ENCODE results near the gene ARL13B. TPM values are rescaled to one million over a fixed set of nuclear protein-coding genes. Genes with fewer than 3 reads are reported as not detected.

Gene ARL13B
- total and polyA plus RNA-seq, 4 experiments from 2014 or later = 6.2 to 12.0 (median 9.0) TPM

DNA sequence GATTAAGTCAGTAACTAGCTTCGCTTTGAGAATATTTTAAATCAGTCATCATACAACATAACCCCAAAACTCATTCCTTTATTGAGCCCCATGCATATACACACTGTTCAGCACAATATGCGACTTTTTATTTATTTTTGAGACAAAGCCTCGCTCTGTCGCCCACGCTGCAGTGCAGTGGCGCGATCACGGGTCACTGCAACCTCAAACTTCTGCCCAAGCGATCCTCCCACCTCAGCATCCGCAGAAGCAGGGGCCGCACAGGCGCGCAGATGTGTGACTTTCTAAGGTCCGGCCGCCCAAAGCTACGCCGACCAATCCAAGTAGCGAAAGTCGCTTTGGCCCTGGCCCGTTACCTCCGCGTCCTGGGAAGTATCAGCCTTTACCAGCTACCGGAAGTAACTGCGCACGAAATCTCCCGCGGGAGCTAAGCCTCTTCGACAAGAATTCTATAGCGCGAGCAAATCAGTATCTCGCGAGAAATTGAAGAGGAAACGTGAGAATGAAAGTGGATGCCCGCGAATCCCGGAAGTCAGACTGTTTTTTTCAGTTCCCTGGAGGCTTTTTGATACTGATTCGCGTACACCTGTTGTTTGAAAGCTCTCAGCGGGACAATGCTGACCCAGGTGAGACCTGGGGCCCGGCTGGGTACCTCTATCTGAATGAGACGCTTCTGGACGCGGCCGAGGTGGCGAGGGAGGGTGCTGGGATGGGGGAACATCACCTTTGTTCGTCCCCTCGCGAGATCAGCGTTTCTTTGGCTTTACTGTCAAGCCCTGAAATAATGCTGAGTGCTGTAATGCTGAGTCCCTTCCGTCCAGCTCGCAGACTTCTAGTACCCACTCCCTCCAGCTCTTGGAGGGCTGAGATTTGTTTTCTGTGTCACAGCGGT, 82.8 kb downstream of the ARL13B start, which contains the start of the genes DHFR2 and NSUN3:
TSS of gene DHFR2 (minus strand) at position 404 of the 892 bp plus-strand sequence. CDS start 1,405 bp downstream, outside the sequence.
TSS of gene NSUN3 (plus strand) at position 549 of the 892 bp plus-strand sequence. CDS start at position 615, 66 bp downstream.
- DNase-seq = peak; percentile 91 to 94 (median 92)
- H3K27ac ChIP-seq (ENCODE audit: low read depth, low read length) = peak within 1 kb of the TSS; percentile 95
- Mint-ChIP-seq H3K27ac (peak within 1 kb of the TSS; percentile 99 to 100 (median 100)), H3K4me1 (peaks cover 32 to 62% (median 47%) of the 10 kb centered on the region in 4 donors), H3K9me3 (peaks cover 0 to 1% (median 0%) of the 10 kb centered on the region in 8 donors), H3K4me3 (peak within 1 kb of the TSS; percentile 97 to 100 (median 98)), H3K36me3 (peaks cover 22 to 43% of the 10 kb centered on the region in 2 donors), H3K27me3 (no peaks in the 10 kb centered on the region)
- no peaks in the 10 kb centered on the region for H3K9me3 ChIP-seq (ENCODE audit: control insufficient read depth in 1 of 2, low read length in 2 of 2)
- no peaks in the 10 kb centered on the region for H3K27me3 ChIP-seq (ENCODE audit: insufficient read depth, low read length)
- CTCF ChIA-PET (ENCODE audit: partially characterized antibody) = interaction anchor here (1.0 to 2.5 kb wide), 9 partner anchors 9 to 59 kb away, joined by 3 to 13 read pairs (median 5); no protein-coding TSS in a partner anchor
- POLR2A ChIA-PET (ENCODE audit: partially characterized antibody) = interaction anchor here (0.7 to 2.4 kb wide), 15 partner anchors 8 to 90 kb away, joined by 3 to 33 read pairs (median 4); partner anchors contain the start of genes ARL13B and PROS1
- peak within 1 kb of the TSS; percentile 97 for H3K4me3 ChIP-seq (ENCODE audit: low read length in 2 of 2)
- peaks cover 10% of the 10 kb centered on the region for H3K36me3 ChIP-seq (ENCODE audit: insufficient read depth, low read length)
- H3K4me1 ChIP-seq (ENCODE audit: insufficient read depth, low read length) = peaks cover 45% of the 10 kb centered on the region
- intact Hi-C loops (cut with micrococcal nuclease) = loop anchor here (1.0 kb wide), 2 partner anchors 18 to 82 kb away; partner anchors contain the start of gene ARL13B

GRCh38 chr3:94063496-94064119, 83.7 kb downstream of the ARL13B start:
- Histone ChIP-seq H3K36me3 (ENCODE audit: insufficient read depth, low read length) (peaks cover 10% of the 10 kb centered on the region), H3K9me3 (ENCODE audit: control insufficient read depth in 1 of 2, low read length in 2 of 2) (no peaks in the 10 kb centered on the region), H3K4me1 (ENCODE audit: insufficient read depth, low read length) (peaks cover 46% of the 10 kb centered on the region), H3K27me3 (ENCODE audit: insufficient read depth, low read length) (no peaks in the 10 kb centered on the region), H3K27ac (ENCODE audit: low read depth, low read length) (peak overlapping the region; percentile 95), H3K4me3 (ENCODE audit: low read length in 2 of 2) (peak overlapping the region; percentile 97)
- intact Hi-C loops (cut with micrococcal nuclease) = loop anchor here (1.0 kb wide), 2 partner anchors 17 to 83 kb away; partner anchors contain the start of gene ARL13B
- Mint-ChIP-seq H3K4me3 (peak overlapping the region; percentile 97 to 100 (median 98)), H3K27ac (peak overlapping the region; percentile 99 to 100 (median 100)), H3K36me3 (peaks cover 27 to 42% of the 10 kb centered on the region in 2 donors), H3K27me3 (no peaks in the 10 kb centered on the region), H3K9me3 (peaks cover 0 to 1% (median 0%) of the 10 kb centered on the region in 8 donors), H3K4me1 (peaks cover 33 to 68% (median 53%) of the 10 kb centered on the region in 4 donors)
- peak in 2 of 5 donors; percentile 6 to 35 for DNase-seq
- POLR2A ChIA-PET (ENCODE audit: partially characterized antibody) = interaction anchor here (0.7 to 2.4 kb wide), 11 partner anchors 8 to 83 kb away, joined by 3 to 33 read pairs (median 4); partner anchors contain the start of gene ARL13B
- CTCF ChIA-PET (ENCODE audit: partially characterized antibody) = interaction anchor here (1.0 to 2.5 kb wide), 9 partner anchors 8 to 60 kb away, joined by 3 to 13 read pairs (median 5); no protein-coding TSS in a partner anchor

GRCh38 chr3:94064243-94064860, 84.4 kb downstream of the ARL13B start:
- peaks cover 0 to 1% (median 0%) of the 10 kb centered on the region in 8 donors for H3K9me3 Mint-ChIP-seq
- CTCF ChIA-PET (ENCODE audit: partially characterized antibody) = interaction anchor here (2.4 to 2.5 kb wide), 2 partner anchors 57 to 61 kb away, joined by 6 to 13 read pairs; no protein-coding TSS in a partner anchor
- intact Hi-C loops (cut with micrococcal nuclease) = no loop called here
- H3K27me3 ChIP-seq (ENCODE audit: insufficient read depth, low read length) = no peaks in the 10 kb centered on the region
- no peaks in the 10 kb centered on the region for H3K9me3 ChIP-seq (ENCODE audit: control insufficient read depth in 1 of 2, low read length in 2 of 2)
- H3K27ac Mint-ChIP-seq = peak overlapping the region; percentile 42 to 100 (median 100)
- peaks cover 53% of the 10 kb centered on the region for H3K4me1 ChIP-seq (ENCODE audit: insufficient read depth, low read length)
- H3K36me3 ChIP-seq (ENCODE audit: insufficient read depth, low read length) = peaks cover 10% of the 10 kb centered on the region
- peaks cover 37 to 76% (median 59%) of the 10 kb centered on the region in 4 donors for H3K4me1 Mint-ChIP-seq
- H3K27ac ChIP-seq (ENCODE audit: low read depth, low read length) = peak overlapping the region; percentile 95
- DNase-seq = no peak
- H3K36me3 Mint-ChIP-seq = peaks cover 27 to 46% of the 10 kb centered on the region in 2 donors
- no peak overlapping the region for H3K4me3 ChIP-seq (ENCODE audit: low read length in 2 of 2)
- no peaks in the 10 kb centered on the region for H3K27me3 Mint-ChIP-seq
- H3K4me3 Mint-ChIP-seq = peak overlapping the region; percentile 97 to 100 (median 98)
- POLR2A ChIA-PET (ENCODE audit: partially characterized antibody) = no interaction called here

DNA sequence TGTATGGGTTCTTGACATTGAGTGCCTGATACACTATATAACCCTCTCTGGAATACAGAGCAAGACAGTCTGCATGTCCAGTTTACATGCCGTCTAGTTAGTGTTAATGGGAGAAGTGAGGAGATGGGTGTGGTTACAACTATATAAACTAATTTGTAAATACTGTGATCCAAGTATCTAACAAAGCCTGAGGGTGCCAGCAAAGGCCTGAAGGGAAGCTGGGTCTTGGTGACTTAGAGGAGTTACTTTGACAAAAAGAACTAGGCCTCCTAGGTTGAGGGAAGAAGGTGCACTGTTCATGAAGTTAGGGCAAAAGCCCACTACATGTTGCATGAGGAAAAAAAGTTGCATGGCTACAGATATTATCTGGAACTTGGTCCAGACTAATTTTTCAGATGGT, 85.2 kb downstream of the ARL13B start:
- peaks cover 27 to 46% of the 10 kb centered on the region in 2 donors for H3K36me3 Mint-ChIP-seq

DNA sequence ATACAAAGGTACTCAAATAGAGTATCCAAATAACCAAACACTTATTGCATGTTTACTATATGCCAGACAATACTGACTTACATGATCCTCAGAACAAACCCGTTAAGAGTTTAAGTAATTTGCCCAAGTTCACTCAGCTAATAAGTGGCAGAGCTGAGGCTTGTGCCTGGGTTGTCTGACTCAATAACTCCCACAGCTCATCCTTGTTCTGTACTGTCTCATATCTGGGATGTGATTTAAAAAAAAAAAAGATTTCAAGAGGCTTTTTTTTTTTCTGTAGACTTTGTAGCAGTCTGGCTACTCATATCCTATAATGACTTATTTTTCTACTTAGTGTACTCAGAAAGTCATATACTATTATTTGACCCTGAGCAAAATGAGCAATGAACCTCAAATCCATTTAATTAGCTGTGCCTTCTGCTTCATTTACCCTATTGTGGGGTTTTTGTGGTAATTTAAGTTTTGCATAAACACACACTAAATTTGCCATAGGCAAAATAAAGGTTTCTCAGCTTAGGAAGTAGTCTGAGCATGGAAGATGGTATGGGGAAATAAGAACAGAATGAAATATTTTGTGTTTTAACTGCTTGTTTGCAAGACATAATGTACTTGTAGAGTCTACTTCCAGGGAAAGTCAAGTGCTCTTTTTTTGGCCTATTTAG, 86.0 kb downstream of the ARL13B start:
- Histone ChIP-seq H3K27ac (ENCODE audit: low read depth, low read length) (no peak overlapping the region), H3K27me3 (ENCODE audit: insufficient read depth, low read length) (no peaks in the 10 kb centered on the region), H3K4me1 (ENCODE audit: insufficient read depth, low read length) (peaks cover 54% of the 10 kb centered on the region), H3K9me3 (ENCODE audit: control insufficient read depth in 1 of 2, low read length in 2 of 2) (no peaks in the 10 kb centered on the region), H3K4me3 (ENCODE audit: low read length in 2 of 2) (no peak overlapping the region), H3K36me3 (ENCODE audit: insufficient read depth, low read length) (peaks cover 6% of the 10 kb centered on the region)
- Mint-ChIP-seq H3K36me3 (peaks cover 27 to 38% of the 10 kb centered on the region in 2 donors), H3K27me3 (no peaks in the 10 kb centered on the region), H3K27ac (peak overlapping the region in 6 of 7 donors; percentile 7 to 99 (median 56)), H3K9me3 (peaks cover 0 to 1% (median 0%) of the 10 kb centered on the region in 8 donors), H3K4me1 (peaks cover 39 to 72% (median 58%) of the 10 kb centered on the region in 4 donors), H3K4me3 (peak overlapping the region in 1 of 8 donors; percentile 17)
- intact Hi-C loops (cut with micrococcal nuclease) = no loop called here
- no peak for DNase-seq
- ChIA-PET CTCF (ENCODE audit: partially characterized antibody) (interaction anchor here (0.7 to 7.7 kb wide), 5 partner anchors 15 to 94 kb away, joined by 4 to 71 read pairs (median 4); partner anchors contain the start of gene ARL13B), POLR2A (ENCODE audit: partially characterized antibody) (interaction anchor here (0.7 kb wide), 1 partner anchor 9 kb away, joined by 3 read pairs; no protein-coding TSS in a partner anchor)

More for the DNA sequence above, 85.2 kb downstream of the ARL13B start:
- H3K36me3 ChIP-seq (ENCODE audit: insufficient read depth, low read length) = peaks cover 10% of the 10 kb centered on the region
- H3K4me1 Mint-ChIP-seq = peaks cover 39 to 77% (median 59%) of the 10 kb centered on the region in 4 donors
- H3K9me3 Mint-ChIP-seq = peaks cover 0 to 1% (median 0%) of the 10 kb centered on the region in 8 donors
- intact Hi-C loops (cut with micrococcal nuclease) = no loop called here
- peak overlapping the region in 4 of 7 donors; percentile 39 to 99 (median 54) for H3K27ac Mint-ChIP-seq
- no peak overlapping the region for H3K4me3 ChIP-seq (ENCODE audit: low read length in 2 of 2)
- no peak overlapping the region for H3K27ac ChIP-seq (ENCODE audit: low read depth, low read length)
- H3K4me1 ChIP-seq (ENCODE audit: insufficient read depth, low read length) = peaks cover 54% of the 10 kb centered on the region
- H3K27me3 ChIP-seq (ENCODE audit: insufficient read depth, low read length) = no peaks in the 10 kb centered on the region
- ChIA-PET CTCF (ENCODE audit: partially characterized antibody) (interaction anchor here (0.9 to 7.7 kb wide), 3 partner anchors 58 to 85 kb away, joined by 4 to 71 read pairs (median 6); partner anchors contain the start of gene ARL13B), POLR2A (ENCODE audit: partially characterized antibody) (interaction anchor here (0.7 kb wide), 1 partner anchor 9 kb away, joined by 3 read pairs; no protein-coding TSS in a partner anchor)
- DNase-seq = no peak
- H3K27me3 Mint-ChIP-seq = no peaks in the 10 kb centered on the region
- H3K9me3 ChIP-seq (ENCODE audit: control insufficient read depth in 1 of 2, low read length in 2 of 2) = no peaks in the 10 kb centered on the region
- peak overlapping the region in 7 of 8 donors; percentile 5 to 77 (median 50) for H3K4me3 Mint-ChIP-seq
